WERI-Rb-1 (cell line): ENCODE results near the gene ZBTB11.
"Not testable (repeated sequence)": the region's sequence is repeated elsewhere in the genome, so short reads cannot be mapped to it uniquely, and the experiment has no call there.

Experiments
- DNase-seq: peaks from one replicate; pipeline ENCODE4 v3.0.0-alpha.2; 2020
- H3K27ac ChIP-seq: fragments of 250-450 bp; sonication (Bioruptor Pico); 2 replicates; pipeline ENCODE4 v1.5.1; 2020; ENCODE audit warnings: mild to moderate bottlenecking, moderate library complexity
- H3K27me3 ChIP-seq: fragments of 250-450 bp; sonication (Bioruptor Pico); 2 replicates; pipeline ENCODE4 v1.5.1; 2021; ENCODE audit warnings: mild to moderate bottlenecking, low read depth, moderate library complexity; ENCODE audit not compliant: insufficient read depth, severe bottlenecking
- H3K36me3 ChIP-seq: fragments of 250-450 bp; sonication (Bioruptor Pico); 2 replicates; pipeline ENCODE4 v1.5.1; 2020; ENCODE audit warnings: mild to moderate bottlenecking, moderate library complexity
- H3K4me3 ChIP-seq: 2 replicates; pipeline ENCODE4 v1.5.1; 2011; ENCODE audit warnings: low read depth, mild to moderate bottlenecking, control low read depth, low read length
- H3K9me3 ChIP-seq: fragments of 250-450 bp; sonication (Bioruptor Pico); 2 replicates; pipeline ENCODE4 v1.5.1; 2021; ENCODE audit warnings: mild to moderate bottlenecking, moderate library complexity; ENCODE audit not compliant: severe bottlenecking
- TF ChIP-seq, protein P1 (sequence below): IDR thresholded peaks from 2 replicates; pipeline ENCODE4 v1.5.1; 2011; ENCODE audit warnings: low read depth, mild to moderate bottlenecking, control low read depth, inconsistent platforms, low read length

The ZBTB11 gene

DNA sequence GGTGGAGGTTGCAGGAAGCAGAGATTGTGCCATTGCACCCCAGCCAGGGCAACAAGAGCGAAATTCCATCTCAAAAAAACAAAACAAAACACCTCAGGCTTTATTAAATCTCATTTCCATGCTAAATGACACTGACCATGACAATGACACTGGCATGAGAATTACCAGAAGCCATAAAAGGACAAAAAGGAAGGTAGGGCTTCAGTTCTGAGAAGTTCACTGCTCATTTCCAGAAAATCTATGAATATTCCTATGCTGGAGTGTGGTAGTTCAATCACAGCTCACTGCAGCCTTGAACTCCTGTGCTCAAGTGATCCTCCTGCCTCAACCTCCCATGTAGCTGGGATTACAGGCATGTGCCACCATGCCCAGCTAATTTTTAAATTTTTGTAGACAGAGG, 58.2 kb downstream of the ZBTB11 start:
- Histone ChIP-seq H3K4me3 (no peak overlapping the region), H3K27ac (no peak overlapping the region), H3K36me3 (no peaks in the 10 kb centered on the region), H3K27me3 (no peaks in the 10 kb centered on the region), H3K9me3 (no peaks in the 10 kb centered on the region)
- no peak for DNase-seq
- TF ChIP-seq, protein P1, sequence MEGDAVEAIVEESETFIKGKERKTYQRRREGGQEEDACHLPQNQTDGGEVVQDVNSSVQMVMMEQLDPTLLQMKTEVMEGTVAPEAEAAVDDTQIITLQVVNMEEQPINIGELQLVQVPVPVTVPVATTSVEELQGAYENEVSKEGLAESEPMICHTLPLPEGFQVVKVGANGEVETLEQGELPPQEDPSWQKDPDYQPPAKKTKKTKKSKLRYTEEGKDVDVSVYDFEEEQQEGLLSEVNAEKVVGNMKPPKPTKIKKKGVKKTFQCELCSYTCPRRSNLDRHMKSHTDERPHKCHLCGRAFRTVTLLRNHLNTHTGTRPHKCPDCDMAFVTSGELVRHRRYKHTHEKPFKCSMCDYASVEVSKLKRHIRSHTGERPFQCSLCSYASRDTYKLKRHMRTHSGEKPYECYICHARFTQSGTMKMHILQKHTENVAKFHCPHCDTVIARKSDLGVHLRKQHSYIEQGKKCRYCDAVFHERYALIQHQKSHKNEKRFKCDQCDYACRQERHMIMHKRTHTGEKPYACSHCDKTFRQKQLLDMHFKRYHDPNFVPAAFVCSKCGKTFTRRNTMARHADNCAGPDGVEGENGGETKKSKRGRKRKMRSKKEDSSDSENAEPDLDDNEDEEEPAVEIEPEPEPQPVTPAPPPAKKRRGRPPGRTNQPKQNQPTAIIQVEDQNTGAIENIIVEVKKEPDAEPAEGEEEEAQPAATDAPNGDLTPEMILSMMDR = no peak

DNA sequence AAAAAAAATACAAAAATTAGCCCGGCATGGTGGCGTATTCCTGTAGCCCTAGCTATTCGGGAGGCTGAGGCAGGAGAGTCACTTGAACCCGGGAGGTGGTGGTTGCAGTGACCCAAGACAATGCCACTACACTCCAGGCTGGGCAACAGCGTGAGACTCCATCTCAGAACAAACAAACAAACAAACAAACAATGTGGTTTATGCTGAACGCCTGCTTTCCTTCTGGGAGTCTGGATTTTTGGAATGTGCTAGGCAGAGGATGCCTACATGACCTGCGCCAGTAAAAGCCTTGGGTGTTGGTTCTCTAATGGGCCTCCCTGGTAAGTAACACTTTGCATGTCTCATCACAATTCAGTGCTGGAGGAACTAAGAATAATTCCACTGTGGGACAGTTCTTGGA, 59.5 kb downstream of the ZBTB11 start:
- H3K9me3 ChIP-seq = no peaks in the 10 kb centered on the region
- H3K36me3 ChIP-seq = no peaks in the 10 kb centered on the region
- H3K27me3 ChIP-seq = no peaks in the 10 kb centered on the region
- TF ChIP-seq, protein P1 = no peak
- no peak overlapping the region for H3K27ac ChIP-seq
- no peak for DNase-seq
- H3K4me3 ChIP-seq = no peak overlapping the region

DNA sequence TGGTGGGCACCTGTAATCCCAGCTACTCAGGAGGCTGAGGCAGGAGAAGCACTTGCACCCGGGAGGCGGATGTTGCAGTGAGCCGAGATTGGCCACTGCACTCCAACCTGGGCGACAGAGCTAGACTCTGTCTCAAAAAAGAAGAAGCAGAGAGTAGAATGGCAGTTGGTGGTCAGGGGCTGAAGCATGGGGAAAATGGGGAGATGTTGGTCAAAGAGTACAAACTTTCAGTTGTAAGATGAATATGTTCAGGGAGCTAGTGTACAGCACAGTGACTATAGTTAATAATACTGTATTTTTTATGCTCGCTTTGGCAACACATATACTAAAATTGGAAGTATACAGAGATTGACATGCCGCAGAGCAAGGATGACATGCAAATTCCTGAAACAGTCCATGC, 61.4 kb downstream of the ZBTB11 start:
- H3K9me3 ChIP-seq = no peaks in the 10 kb centered on the region
- TF ChIP-seq, protein P1 = no peak
- no peaks in the 10 kb centered on the region for H3K36me3 ChIP-seq
- no peak for DNase-seq
- H3K4me3 ChIP-seq = no peak overlapping the region
- H3K27me3 ChIP-seq = no peaks in the 10 kb centered on the region
- no peak overlapping the region for H3K27ac ChIP-seq

DNA sequence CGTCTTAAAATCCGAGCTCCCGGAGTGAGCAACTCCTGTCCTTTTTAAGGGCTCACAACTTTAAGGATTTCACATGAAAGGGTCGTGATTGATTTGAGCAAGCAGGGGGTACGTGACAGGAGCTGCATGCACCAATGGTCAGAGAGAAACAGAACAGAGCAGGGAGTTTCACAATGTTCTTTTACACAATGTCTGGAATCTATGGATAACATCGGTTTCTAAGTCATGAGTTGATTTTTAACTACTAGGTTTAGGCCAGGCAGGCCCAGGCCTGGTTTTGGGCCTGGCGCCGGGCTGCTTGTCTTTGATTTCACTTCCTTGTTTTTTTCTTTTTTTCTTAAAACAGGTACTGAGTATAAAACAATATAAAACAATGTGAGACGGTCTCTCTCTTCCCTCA, 63.9 kb downstream of the ZBTB11 start:
- not testable (repeated sequence) for H3K27ac ChIP-seq, H3K9me3 ChIP-seq, DNase-seq, H3K27me3 ChIP-seq, H3K36me3 ChIP-seq, H3K4me3 ChIP-seq

DNA sequence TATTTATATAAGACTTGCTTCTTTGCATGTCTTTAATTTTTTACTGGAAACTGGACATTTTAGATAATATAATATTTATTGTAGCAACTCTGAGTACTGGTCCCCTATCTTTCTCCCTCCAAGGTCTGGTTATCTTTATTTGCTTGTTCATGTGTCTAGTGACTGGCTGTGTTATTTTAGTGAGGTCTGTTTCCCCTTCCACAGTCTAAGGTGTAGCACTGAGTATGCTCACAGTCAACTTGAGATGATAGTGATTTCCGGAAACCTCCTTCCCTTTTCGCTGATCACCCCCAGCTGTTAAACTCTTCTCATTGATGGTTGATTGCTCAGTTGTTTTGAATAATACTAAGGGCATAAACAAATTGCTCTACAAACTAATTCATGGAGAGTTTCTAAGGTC, 65.9 kb downstream of the ZBTB11 start:
- no peak for DNase-seq
- no peak overlapping the region for H3K27ac ChIP-seq
- no peaks in the 10 kb centered on the region for H3K36me3 ChIP-seq
- no peak overlapping the region for H3K4me3 ChIP-seq
- TF ChIP-seq, protein P1 = no peak
- H3K9me3 ChIP-seq = no peaks in the 10 kb centered on the region
- H3K27me3 ChIP-seq = no peaks in the 10 kb centered on the region

DNA sequence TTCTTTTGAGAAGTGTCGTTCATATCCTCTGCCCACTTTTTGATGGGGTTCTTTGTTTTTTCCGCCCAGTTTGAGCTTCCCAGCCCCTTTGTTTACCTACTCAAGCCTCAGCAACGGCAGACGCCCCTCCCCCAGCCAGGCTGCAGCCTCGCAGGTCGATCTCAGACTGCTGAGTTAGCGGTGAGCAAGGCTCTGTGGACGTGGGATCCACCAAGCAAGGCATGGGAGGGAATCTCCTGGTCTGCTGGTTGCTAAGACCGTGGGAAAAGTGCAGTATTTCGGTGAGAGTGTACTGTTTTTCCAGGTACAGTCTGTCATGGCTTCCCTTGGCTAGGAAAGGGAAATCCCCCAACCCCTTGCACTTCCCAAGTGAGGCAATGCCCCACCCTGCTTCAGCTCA, 71.5 kb downstream of the ZBTB11 start:
- H3K27me3 ChIP-seq, H3K4me3 ChIP-seq, H3K9me3 ChIP-seq, H3K36me3 ChIP-seq, DNase-seq, H3K27ac ChIP-seq: not testable (repeated sequence)

DNA sequence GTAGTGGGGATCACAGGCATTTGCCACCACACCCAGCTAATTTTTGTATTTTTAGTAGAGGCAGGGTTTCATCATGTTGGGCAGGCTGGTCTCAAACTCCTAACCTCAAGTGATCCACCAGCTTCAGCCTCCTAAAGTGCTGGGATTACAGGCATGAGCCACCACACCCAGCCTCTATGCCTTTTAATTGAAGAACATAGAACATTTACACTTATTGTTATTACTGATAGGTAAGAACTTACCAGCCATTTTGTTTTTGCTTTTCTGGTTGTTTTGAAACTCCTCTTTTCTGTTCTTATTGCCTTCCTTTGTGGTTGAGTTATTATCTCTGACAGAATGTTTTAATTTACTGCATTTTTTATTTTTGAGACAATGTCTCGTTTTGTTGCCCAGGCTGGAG, 73.7 kb downstream of the ZBTB11 start:
- no peak for DNase-seq
- Histone ChIP-seq H3K27ac (no peak overlapping the region), H3K9me3 (no peaks in the 10 kb centered on the region), H3K4me3 (no peak overlapping the region), H3K27me3 (no peaks in the 10 kb centered on the region), H3K36me3 (no peaks in the 10 kb centered on the region)
- TF ChIP-seq, protein P1 = no peak
